SIG-M5 treated with dmso at 0.1 percent for 504 hours (cell line): Measurements from ENCODE around the gene IKZF4.
A peak's percentile ranks its signal among the peaks of the same experiment; 100 is the strongest.
"Not testable (repeated sequence)": the region's sequence is repeated elsewhere in the genome, so short reads cannot be mapped to it uniquely, and the experiment has no call there.

Experiments used
- DNase-seq: peaks from one replicate; lab custom pipeline; 2025; ENCODE audit not compliant: unreplicated experiment; lab: John Stamatoyannopoulos, UW

The IKZF4 gene

DNA sequence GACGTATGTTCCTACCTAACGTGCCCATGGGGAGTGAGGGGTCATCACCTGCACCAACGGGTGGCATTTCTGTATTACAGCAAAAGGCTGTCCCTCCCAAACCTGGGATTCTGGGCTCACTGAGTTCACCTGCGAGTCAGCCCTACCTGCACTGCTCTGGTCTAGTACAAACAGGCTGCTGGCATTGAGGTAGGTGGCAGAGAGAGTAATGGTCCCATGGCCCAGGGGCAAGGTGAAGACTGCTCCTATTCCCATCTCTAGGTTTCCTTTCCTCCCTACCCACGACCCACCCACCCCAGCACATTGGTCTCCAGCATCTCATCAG lies 23.3 kb upstream of the IKZF4 start:
- DNase-seq = no peak

DNA sequence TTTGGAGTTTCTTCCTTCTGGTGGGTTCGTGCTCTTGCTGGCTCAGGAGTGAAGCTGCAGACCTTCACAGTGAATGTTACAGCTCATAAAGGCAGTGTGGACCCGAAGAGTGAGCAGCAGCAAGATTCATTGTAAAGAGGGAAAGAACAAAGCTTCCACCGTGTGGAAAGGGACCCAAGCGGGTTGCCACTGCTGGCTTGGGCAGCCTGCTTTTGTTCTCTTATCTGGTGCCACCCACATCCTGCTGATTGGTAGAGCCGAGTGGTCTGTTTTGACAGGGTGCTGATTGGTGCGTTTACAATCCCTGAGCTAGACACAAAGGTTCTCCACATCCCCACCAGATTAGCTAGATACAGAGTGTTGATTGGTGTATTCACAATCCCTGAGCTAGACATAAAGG lies 21.3 kb upstream of the IKZF4 start:
- DNase-seq = not testable (repeated sequence)

DNA sequence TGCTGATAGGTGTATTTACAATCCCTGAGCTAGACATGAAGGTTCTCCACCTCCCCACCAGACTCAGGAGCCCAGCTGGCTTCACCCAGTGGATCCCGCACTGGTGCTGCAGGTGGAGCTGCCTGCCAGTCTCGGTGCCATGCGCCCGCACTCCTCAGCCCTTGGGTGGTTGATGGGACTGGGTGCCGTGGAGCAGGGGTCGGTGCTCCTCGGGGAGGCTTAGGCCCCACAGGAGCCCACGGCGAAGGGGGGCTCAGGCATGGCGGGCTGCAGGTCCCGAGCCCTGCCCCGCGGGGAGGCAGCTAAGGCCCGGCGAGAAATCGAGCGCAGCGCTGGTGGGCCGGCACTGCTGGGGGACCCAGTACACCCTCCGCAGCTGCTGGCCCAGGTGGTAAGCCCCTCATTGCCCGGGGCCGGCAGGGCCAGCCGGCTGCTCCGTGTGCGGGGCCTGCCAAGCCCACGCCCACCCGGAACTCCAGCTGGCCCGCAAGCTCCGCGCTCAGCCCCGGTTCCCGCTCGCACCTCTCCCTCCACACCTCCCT lies 20.8 kb upstream of the IKZF4 start:
- not testable (repeated sequence) for DNase-seq

DNA sequence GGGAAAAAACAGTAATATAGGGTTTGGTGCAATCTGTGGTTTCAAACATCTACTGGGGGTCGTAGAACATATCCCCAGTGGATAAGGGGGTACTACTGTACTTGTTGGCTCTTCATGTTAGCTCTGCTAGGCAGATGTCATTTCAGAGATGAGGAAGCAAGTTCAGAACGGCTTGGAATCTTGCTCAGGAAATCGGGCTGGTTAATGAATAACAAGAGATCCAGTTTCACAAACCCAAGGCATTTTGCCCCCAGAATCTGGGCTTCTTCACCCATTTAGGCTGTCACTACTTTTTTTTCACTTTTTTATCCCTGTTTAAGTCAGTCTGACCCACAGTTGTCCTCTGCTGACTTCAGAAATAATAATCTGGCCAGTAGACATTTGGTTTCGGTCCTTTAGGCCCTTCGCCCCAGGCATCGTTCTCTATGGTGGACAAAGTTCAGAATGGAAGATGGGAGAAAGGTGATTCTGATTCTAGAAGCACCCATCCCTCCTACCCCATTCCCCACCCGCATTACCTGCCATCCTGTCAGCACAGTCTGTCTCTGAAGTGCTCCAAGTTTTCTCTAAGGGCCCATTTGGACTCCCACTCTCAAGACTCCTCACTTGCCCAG lies 19.2 kb upstream of the IKZF4 start:
- DNase-seq = no peak

DNA sequence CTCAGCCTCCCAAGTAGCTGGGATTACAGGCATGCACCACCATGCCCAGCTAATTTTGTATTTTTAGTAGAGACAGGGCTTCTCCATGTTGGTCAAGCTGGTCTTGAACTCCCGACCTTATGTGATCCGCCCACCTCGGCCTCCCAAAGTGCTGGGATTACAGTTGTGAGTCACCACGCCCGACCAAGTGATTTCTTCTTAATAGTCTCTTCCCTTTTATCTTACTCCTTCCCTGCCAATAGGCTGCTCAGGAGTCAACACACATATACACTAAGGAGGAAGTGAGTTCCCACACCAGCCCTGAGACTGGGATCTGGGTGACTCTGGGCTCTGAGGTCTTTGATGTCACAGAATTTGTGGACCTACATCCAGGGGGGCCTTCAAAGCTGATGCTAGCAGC lies 17.5 kb upstream of the IKZF4 start:
- DNase-seq = peak; percentile 51

DNA sequence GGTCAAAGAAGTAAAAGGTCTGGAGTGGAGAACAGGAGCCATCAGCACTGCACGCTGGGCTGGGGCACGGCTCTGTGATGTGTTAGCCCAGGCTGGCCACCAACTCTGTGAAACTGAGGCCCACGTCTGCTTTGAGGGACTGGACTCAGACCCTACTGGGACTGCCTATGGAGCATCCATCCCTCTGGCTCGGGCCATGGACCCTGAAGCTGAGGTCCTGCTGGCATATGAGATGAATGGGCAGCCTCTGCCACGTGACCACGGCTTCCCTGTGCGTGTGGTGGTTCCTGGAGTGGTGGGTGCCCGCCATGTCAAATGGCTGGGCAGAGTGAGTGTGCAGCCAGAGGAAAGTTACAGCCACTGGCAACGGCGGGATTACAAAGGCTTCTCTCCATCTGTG lies 16.6 kb upstream of the IKZF4 start:
- no peak for DNase-seq

DNA sequence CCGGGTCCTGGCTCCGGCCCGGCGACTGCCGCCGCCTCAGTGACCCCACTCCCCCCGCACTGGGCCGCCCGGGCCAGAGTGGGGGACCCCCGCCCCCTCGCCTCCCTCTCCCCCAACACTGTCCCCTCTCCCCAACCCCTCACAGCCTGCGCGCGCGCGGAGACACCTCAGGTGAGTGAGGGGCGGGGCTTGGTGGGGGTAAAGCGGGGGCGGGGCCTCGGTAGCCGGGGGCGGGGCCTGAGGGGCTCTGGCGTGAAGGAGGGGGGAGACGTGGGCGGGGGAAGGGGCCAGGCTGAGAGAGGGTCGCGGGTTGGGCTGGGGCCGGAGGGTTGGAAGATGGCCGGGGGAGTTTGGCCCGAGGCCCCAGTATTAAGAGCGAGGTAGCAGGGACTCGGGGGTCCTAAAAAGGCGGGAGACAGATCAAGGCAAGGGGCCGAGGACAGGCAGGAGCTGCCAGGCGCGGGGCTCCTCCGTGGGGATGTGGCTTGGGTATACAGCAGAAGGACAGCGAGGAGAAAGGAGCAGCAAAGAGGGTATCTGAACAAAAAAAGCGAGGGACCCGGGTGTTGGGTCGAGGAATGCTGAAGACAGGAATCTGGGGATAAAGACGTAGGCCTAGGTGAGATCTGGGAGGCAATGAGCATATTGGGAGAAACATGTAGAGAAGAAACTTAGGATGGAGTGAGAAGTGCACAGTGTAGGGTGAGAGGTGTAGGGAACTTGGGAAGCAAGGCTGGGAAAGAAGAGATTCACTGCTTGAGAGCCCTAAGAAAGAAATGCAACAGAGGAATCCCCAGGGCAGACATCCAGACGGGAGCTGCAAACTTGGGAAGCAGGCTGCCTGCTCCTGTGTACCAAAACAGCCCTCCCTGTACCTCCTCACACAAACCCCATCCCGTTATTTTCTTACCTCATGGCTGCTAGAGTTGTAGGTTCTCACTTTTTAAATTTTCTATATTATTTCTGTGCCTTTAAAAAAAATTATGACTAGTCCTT lies 13.0 kb upstream of the IKZF4 start:
- no peak for DNase-seq

DNA sequence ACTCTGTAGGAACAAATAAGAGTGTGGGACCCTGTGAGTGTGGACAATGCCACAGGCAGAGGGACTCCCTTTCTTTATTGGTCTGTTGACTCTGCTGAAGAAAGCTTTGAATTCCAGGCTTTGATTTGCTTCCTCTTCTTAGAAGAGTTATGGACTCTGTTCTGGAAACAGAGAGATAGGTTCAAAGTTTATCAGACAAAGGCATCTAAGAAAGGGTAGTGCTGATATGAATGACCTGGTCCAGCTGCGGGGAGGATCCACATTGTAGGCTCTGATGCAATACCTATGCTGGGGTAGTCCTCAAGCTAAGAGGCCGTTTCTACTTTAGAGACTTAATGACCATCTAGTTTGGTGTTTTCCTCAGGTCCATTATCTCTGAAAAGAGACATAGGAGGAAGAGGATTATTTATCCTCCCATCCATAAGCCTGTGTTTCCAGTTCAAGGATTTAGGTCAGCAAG lies 10.7 kb upstream of the IKZF4 start:
- no peak for DNase-seq

DNA sequence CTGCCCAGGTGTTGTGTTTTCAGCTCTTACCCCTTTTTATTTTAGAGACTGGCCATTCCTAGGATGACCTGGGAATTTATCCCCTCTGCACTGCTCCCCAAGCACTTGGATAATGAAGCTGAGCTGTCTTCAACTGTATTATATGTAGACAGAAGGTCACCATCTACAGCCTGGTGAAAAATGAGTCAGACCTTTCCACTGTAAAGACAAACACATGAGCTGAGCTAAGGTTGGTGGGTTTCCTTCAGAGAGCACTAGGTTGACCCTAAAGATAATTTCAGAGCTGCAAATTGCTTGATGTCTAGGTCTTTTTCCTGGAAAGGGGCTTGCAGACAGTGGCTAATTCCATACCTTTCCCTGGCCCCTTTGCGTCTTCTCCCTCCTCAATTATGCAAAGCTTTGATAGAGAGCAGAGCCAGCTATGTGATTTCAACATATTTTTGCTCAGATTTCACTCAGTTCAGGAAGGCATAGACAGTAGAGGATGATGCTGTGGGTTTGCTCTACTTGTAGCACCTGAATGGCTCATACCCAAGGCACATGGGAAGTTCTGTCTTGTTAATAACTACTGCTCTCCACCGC lies 9.2 kb upstream of the IKZF4 start:
- DNase-seq = no peak

DNA sequence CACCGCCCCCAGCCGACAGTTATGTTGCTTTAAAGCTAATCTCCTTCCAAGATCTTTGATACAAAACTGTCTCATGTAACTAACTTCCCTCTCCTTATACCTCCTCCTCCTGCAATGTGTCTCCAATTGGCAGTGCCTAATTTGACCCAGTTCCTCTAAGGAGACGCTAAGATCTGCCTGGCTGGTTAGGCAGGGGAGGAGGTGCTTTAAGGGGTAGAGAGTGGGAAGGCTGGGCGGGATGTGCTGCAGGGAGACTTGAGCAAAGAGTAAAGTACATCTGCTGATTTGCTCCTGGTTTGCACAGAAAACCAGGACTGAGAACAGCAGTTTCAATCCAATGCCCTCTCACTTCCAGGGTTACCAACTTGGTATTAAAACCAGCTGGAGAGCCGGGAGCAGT lies 7.4 kb upstream of the IKZF4 start:
- DNase-seq = no peak

DNA sequence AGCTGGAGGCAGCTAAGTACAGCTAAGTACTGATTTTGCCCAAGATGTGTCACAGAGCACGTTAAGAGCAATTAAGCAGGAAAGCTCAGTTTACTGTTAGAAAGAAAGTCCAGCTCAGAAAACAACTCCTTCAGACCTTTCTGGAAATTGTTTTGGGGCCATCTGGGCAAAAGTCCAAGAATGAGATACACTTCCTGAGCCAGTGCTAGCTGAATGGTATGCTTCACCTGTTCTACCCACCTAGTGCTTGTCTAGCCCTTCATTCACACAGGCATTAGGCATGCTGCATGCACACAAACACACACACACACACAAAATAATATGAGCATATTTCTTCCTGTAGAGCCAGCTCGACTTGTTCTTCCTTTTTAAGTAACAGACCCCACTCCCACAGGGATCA lies 6.6 kb upstream of the IKZF4 start:
- DNase-seq = no peak

DNA sequence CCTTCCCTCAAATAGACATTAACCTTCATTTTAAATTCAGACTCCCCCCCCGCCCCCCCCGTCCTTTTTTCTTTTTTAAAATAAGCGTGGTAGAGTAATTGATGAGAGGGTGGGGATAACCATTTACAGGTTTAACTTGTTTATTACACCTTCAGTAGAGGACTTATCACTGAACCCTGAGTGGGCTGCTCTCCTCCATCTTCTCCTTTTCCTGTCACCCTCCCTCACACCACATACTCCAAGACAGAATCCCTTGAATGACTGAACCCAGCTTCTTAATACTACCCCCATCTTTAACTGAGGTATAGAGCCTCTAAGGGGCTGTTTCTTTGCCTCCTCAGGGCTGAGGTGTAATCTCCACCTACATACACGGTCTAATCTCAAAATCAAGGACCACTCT lies 3.7 kb upstream of the IKZF4 start:
- no peak for DNase-seq

DNA sequence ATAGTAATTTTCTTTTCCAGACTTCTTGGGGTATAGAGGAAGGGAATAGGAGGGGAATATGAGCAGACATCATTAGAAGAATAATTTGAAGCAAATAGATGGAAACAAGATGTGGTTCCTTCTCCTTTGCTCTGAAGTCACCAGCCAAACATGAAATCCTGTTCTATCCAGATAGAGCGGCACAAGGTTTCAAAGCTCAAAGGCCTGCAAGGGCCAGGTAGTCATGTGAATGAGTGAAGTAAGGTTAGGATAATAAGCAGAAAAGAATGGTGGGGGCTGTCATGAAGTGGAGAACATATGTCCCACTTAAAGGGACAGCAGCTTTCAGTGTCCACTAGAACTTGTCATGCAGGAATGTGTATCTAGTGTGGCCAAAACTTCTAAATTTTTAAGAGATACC lies 2.5 kb upstream of the IKZF4 start:
- DNase-seq = no peak

DNA sequence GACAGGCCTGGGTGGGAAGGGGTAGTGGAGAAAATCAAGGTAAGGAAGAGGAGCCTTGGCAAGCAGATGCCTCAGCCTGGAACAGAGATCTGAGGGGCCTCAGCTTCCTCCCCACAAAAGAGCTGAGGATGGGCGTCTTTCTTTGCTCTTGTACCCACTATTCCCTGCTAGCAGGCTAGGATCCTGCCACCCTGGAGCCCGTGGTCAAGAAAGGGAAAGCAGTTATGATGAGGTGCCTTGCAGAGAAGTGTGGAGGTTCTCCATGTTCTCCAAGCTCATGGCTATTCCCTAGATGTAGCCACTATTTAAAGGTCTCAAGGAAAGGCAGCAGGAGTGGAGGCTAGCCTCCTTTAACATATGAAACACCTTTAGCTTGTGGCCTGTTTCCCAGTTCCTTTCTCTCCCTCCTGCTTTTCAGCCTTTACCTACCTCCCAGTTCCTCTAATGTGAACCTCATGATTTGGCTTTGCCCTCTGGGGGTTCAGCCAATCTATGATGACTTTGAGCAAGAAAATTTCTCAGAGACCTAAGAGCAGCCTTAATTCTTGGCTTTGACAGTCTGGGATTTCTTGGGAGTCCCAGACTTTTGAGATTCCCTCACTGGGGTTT lies 1.1 kb downstream of the IKZF4 start:
- DNase-seq = no peak

DNA sequence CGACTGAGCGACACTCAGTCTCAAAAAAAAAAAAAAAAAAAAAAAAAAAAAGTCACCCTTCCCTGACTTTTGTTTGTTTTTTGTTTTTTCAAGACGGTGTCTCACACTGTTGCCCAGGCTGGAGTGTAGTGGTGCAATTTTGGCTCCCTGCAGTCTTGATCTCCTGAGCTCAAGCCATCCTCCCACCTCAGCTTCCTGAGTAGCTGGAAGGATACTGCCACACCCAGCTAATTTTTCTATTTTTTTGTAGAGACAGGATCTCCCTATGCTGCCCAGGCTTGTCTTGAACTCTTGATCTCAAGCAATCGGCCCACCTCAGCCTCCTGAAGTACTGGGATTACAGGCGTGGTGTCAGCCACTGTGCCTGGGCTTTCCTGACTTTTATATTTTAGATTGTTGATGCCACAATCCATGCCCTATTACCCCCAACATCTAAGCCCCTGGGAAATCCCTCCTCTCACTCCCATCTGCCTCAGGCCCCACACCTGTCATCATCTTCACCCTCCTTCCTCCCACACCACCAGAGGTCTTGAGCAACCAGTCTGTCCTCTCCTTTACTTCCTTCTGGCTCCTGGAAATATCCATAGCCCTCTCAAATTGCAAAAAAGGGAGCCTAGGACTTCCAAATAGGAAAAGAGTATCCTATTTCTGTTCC lies 7.8 kb downstream of the IKZF4 start:
- DNase-seq = no peak

DNA sequence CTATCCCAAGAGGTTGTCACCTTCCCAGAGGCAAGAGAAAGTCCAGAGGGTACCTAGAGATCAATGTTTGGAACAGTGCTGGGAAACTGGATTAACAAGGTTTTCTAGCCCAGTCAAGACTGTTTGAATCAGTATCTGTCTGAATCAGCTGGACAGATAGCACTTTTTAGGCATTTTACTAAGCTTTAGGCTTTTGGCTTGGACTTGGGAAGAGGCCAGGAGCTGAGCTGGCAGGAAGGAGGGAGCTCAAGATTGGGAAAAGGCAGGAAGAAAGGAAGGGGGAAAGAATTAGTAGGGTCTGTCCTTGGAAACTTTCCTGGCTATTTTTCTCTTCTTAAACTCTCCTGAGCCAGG lies 8.3 kb downstream of the IKZF4 start:
- no peak for DNase-seq

DNA sequence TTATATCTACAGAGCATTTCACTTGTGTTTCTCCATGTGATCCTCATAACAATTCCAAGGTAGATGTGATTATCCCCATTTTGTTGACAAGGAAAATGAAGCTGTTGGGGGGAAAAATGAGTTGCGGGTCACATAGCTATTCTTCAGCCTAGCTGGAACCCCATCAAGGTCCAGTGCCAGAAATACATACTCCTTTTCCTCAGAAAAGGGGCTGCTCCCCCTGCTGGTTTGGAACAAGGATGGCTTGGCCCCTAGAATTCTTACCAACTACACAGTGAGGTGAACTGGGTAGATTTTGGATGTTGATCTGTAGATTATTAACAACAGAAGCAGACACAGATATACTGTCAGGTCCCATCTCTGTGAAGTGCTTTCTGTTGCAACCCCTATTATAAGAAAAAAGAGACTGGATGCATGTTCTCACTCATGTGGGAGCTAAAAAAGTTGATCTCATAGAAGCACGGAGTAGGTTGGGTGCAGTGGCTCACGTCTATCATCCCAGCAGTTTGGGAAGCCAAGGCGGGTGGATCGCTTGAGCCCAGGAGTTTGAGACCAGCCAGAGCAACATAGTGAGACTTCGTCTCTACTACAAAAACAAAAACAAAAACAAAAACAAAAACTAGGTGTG lies 8.9 kb downstream of the IKZF4 start:
- peak; percentile 52 for DNase-seq

DNA sequence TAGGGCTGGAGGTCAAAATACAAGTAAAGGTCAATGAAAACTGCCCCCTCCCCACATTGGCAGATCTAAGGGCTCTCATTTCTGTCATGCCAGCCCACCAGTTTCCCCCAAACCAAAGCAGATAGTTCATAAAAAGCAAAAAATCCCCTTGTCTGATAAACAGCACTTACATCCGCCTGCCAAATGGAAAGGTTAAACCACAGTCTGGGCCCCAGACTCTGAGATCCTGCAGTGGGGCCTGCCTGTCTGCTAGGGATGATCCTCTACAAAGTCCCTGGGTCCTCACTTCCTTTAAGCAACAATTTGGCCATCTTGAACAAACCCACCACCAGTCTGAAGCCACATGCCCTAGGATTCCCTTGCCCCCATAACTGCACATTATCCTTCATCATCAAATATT lies 11.1 kb downstream of the IKZF4 start:
- no peak for DNase-seq

DNA sequence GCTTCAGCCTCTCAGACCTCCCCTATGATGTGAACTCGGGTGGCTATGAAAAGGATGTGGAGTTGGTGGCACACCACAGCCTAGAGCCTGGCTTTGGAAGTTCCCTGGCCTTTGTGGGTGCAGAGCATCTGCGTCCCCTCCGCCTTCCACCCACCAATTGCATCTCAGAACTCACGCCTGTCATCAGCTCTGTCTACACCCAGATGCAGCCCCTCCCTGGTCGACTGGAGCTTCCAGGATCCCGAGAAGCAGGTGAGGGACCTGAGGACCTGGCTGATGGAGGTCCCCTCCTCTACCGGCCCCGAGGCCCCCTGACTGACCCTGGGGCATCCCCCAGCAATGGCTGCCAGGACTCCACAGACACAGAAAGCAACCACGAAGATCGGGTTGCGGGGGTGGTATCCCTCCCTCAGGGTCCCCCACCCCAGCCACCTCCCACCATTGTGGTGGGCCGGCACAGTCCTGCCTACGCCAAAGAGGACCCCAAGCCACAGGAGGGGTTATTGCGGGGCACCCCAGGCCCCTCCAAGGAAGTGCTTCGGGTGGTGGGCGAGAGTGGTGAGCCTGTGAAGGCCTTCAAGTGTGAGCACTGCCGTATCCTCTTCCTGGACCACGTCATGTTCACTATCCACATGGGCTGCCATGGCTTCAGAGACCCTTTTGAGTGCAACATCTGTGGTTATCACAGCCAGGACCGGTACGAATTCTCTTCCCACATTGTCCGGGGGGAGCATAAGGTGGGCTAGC lies 13.9 kb downstream of the IKZF4 start:
- no peak for DNase-seq

DNA sequence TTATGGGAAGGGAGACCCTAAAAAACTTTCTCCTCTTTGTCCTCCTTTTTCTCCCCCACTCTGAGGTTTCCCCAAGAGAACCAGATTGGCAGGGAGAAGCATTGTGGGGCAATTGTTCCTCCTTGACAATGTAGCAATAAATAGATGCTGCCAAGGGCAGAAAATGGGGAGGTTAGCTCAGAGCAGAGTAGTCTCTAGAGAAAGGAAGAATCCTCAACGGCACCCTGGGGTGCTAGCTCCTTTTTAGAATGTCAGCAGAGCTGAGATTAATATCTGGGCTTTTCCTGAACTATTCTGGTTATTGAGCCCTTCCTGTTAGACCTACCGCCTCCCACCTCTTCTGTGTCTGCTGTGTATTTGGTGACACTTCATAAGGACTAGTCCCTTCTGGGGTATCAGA lies 16.3 kb downstream of the IKZF4 start:
- DNase-seq = peak; percentile 22
